ENCODE measurements around the gene ATP8B1. TPM values are rescaled to one million over a fixed set of nuclear protein-coding genes. Genes with fewer than 3 reads are reported as not detected.

ATP8B1 gene
- total RNA-seq, 4 donors from 2014 or later = 120 to 321 (median 252) TPM

DNA sequence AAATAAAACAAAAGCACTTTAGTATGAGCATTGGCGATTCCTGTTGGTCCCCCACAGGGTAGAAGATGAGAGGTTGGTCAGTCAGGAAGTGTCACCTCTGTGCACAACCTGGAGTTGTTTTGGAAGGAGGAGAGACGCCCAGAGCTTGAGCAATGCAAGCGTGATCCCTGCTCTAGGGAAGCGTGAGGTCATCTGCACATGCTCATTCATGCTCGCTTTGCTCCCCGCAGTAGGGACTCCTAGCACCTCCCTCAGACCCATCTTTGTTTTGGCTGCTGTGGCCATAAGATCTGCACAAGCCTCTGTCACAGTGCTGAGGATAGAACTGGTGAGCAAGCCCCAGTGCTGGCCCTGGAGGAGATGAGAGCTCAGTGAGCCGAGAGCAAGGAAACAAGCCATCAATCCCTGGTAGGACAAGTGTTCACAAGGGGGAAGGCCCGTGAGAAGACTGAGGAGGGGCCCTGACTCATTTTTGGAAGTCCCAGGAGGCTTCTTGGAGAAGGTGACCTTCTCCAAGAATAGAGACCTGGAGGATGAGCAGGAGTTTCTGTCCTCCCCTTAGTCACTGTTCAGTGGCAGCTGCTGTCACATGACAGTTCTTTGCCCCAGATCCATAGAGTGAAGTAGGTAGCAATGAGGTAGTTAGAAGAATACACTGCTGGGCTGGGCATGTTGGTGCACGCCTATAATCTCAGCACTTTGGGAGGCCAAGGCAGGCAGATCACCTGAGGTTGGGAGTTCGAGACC is 13.3 kb upstream of the ATP8B1 start:
- no peaks in the 10 kb centered on the region for H3K36me3 ChIP-seq
- no peak overlapping the region for H3K4me3 ChIP-seq
- no peaks in the 10 kb centered on the region for H3K27me3 ChIP-seq
- H3K27ac ChIP-seq = no peak overlapping the region
- peaks cover 0 to 10% (median 9%) of the 10 kb centered on the region in 4 donors for H3K4me1 ChIP-seq
- TF ChIP-seq EP300 (IDR thresholded peaks at IDR 0.05; ENCODE audit: low read depth) = no peak
- TF ChIP-seq, protein P1, sequence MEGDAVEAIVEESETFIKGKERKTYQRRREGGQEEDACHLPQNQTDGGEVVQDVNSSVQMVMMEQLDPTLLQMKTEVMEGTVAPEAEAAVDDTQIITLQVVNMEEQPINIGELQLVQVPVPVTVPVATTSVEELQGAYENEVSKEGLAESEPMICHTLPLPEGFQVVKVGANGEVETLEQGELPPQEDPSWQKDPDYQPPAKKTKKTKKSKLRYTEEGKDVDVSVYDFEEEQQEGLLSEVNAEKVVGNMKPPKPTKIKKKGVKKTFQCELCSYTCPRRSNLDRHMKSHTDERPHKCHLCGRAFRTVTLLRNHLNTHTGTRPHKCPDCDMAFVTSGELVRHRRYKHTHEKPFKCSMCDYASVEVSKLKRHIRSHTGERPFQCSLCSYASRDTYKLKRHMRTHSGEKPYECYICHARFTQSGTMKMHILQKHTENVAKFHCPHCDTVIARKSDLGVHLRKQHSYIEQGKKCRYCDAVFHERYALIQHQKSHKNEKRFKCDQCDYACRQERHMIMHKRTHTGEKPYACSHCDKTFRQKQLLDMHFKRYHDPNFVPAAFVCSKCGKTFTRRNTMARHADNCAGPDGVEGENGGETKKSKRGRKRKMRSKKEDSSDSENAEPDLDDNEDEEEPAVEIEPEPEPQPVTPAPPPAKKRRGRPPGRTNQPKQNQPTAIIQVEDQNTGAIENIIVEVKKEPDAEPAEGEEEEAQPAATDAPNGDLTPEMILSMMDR (IDR thresholded peaks at IDR 0.05) = no peak
- TF ChIP-seq POLR2A (IDR thresholded peaks at IDR 0.05) = no peak
- no peak for TF ChIP-seq POLR2AphosphoS5 (IDR thresholded peaks at IDR 0.05)
- peaks cover 7 to 9% of the 10 kb centered on the region in 2 donors for H3K9me3 ChIP-seq
- in situ Hi-C loops (cut with MboI; ENCODE audit: low pct_ligation_motif_present in 1 of 4, low pct_unique_long_range_greater_than_20kb in 1 of 4, low sequenced_read_pairs in 3 of 4) (no loop called here), intact Hi-C loops (cut with DNase I; ENCODE audit: low total_unique reads) (no loop called here)
- DNase-seq = no peak
- 78 to 96% methylated on average over 7 to 10 of the region's 10 CpGs for WGBS, 2 donors (ENCODE audit: low coverage in 1 of 2)

DNA sequence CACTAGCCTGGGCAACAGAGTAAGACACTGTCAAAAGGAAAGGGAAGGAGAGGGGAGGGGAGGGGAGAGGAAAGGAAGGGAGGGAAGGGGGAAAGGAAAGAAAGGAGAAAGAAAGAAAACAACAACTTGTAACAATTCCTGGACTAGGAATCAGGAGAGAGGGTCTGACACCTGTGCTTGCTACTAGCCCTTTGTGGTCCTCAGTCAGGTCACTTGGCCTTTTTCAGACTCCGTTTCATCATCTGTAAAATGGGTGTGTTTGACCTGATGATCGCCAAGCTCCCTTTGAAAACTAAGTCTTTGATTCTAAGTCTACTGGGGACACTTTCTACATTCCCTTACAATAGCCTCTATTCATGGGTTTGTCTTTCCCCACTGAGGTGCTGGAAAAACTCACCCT is 11.4 kb upstream of the ATP8B1 start:
- TF ChIP-seq EP300 (IDR thresholded peaks at IDR 0.05; ENCODE audit: low read depth) (no peak), POLR2AphosphoS5 (IDR thresholded peaks at IDR 0.05) (no peak), POLR2A (IDR thresholded peaks at IDR 0.05) (no peak)
- Histone ChIP-seq H3K4me3 (no peak overlapping the region), H3K4me1 (peaks cover 0 to 7% (median 2%) of the 10 kb centered on the region in 4 donors), H3K27me3 (no peaks in the 10 kb centered on the region), H3K27ac (no peak overlapping the region), H3K36me3 (no peaks in the 10 kb centered on the region), H3K9me3 (peaks cover 7 to 9% of the 10 kb centered on the region in 2 donors)
- in situ Hi-C loops (cut with MboI; ENCODE audit: low pct_ligation_motif_present in 1 of 4, low pct_unique_long_range_greater_than_20kb in 1 of 4, low sequenced_read_pairs in 3 of 4) = no loop called here
- DNase-seq = no peak
- intact Hi-C loops (cut with DNase I; ENCODE audit: low total_unique reads) = no loop called here
- 92% methylated on average over 2 of the region's 2 CpGs; no CpG with 5 or more reads in 1 of the 2 donors for whole genome bisulfite sequencing, 2 donors (ENCODE audit: low coverage in 1 of 2)

DNA sequence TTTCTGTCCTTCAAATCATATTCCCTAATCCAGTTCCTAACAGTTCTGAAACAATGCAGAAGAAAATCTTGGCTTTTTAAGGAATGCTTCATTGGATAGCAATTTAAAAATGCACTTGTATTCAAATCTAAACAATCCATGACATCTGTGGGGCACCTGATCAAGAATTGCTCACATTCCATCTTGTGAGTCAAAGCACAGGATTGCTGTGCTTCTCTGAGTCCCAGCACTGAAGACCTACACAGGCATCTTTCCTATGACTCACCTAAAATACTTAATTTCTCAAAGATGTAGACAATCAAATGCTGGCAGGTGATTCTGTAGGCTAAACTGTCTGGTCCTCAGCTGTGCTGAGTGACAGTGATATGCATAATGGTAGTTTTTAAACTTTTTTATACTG is 10.1 kb upstream of the ATP8B1 start:
- no peak overlapping the region for H3K4me3 ChIP-seq
- in situ Hi-C loops (cut with MboI; ENCODE audit: low pct_ligation_motif_present in 1 of 4, low pct_unique_long_range_greater_than_20kb in 1 of 4, low sequenced_read_pairs in 3 of 4) = no loop called here
- intact Hi-C loops (cut with DNase I; ENCODE audit: low total_unique reads) = no loop called here
- H3K27ac ChIP-seq = no peak overlapping the region
- peaks cover 7 to 9% of the 10 kb centered on the region in 2 donors for H3K9me3 ChIP-seq
- no peak for TF ChIP-seq EP300 (IDR thresholded peaks at IDR 0.05; ENCODE audit: low read depth)
- TF ChIP-seq, protein P1 (IDR thresholded peaks at IDR 0.05) = no peak
- TF ChIP-seq POLR2AphosphoS5 (IDR thresholded peaks at IDR 0.05) = no peak
- TF ChIP-seq POLR2A (IDR thresholded peaks at IDR 0.05) = no peak
- H3K27me3 ChIP-seq = no peaks in the 10 kb centered on the region
- no peaks in the 10 kb centered on the region for H3K36me3 ChIP-seq
- no peak for DNase-seq
- H3K4me1 ChIP-seq = peaks cover 0 to 7% (median under 1%) of the 10 kb centered on the region in 4 donors

DNA sequence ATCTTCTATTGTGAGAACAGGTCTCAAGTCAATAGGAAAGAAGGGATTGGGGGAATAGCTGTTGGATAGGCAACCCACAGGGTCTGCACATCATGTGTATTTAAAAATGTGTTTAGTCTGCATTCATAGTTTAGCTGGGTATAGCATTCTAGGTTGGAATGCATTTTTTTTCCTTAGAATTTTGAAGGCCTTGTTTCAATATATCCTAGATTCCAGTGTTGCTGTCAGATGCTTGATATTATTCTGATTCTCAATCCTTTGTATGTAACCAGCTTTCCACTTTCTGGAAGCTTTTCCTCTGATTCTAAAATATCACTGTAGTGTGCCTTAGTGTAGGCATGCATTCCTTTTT is 9.0 kb upstream of the ATP8B1 start:
- H3K4me3 ChIP-seq = no peak overlapping the region
- no peaks in the 10 kb centered on the region for H3K36me3 ChIP-seq
- H3K9me3 ChIP-seq = peaks cover 7 to 9% of the 10 kb centered on the region in 2 donors
- H3K4me1 ChIP-seq = peaks cover 6 to 18% (median 9%) of the 10 kb centered on the region in 4 donors
- no peak for DNase-seq
- H3K27me3 ChIP-seq = no peaks in the 10 kb centered on the region
- intact Hi-C loops (cut with DNase I; ENCODE audit: low total_unique reads) (no loop called here), in situ Hi-C loops (cut with MboI; ENCODE audit: low pct_ligation_motif_present in 1 of 4, low pct_unique_long_range_greater_than_20kb in 1 of 4, low sequenced_read_pairs in 3 of 4) (no loop called here)
- TF ChIP-seq EP300 (IDR thresholded peaks at IDR 0.05; ENCODE audit: low read depth) (no peak), POLR2A (IDR thresholded peaks at IDR 0.05) (no peak), POLR2AphosphoS5 (IDR thresholded peaks at IDR 0.05) (no peak)
- TF ChIP-seq, protein P1 (IDR thresholded peaks at IDR 0.05) = no peak
- no peak overlapping the region for H3K27ac ChIP-seq

Measured in transverse colon (tissue), 4 donors.